ENCODE results near the gene BICRAL. TPM values are rescaled to one million over a fixed set of nuclear protein-coding genes. Genes with fewer than 3 reads are reported as not detected.

BICRAL gene
- total and polyA plus RNA-seq, 2 donors from 2014 or later, result 2.7 to 20.9 TPM

DNA sequence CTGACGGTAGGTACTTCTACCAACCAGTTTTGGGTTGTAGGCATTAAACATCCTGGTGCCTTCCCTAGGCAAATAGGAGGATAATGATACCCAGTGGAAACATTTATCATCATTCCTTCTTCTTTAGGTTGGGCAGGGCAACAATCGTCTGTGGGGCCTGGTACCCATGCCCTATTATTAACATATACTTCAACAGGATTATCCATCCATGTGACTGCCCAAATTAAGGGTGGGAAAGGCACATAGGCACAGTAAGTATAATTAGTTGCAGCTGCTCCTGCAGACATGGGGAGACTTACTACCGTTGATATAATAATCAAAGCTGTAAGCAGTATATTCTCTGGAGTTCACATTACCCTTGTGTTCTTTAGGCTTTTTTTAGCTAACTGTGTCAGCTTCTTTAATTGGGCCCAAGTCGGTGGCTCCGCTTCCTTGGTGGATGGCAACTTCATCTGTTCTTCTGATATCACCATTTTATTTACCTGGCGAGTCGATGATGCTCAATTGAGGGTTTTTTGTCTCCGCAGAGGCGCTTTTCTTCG lies 114.4 kb downstream of the BICRAL start:
- no peaks in the 10 kb centered on the region for H3K27me3 ChIP-seq (ENCODE audit: control insufficient read depth, insufficient read depth, low read length)
- H3K9me3 ChIP-seq (ENCODE audit: control insufficient read depth in 2 of 3, insufficient read depth in 1 of 3, low read length in 3 of 3), result no peaks in the 10 kb centered on the region
- H3K4me3 ChIP-seq (ENCODE audit: low read length in 3 of 3), result no peak overlapping the region
- no peak overlapping the region for H3K27ac ChIP-seq (ENCODE audit: low read depth in 2 of 2, low read length in 2 of 2)
- TF ChIP-seq, protein P1, sequence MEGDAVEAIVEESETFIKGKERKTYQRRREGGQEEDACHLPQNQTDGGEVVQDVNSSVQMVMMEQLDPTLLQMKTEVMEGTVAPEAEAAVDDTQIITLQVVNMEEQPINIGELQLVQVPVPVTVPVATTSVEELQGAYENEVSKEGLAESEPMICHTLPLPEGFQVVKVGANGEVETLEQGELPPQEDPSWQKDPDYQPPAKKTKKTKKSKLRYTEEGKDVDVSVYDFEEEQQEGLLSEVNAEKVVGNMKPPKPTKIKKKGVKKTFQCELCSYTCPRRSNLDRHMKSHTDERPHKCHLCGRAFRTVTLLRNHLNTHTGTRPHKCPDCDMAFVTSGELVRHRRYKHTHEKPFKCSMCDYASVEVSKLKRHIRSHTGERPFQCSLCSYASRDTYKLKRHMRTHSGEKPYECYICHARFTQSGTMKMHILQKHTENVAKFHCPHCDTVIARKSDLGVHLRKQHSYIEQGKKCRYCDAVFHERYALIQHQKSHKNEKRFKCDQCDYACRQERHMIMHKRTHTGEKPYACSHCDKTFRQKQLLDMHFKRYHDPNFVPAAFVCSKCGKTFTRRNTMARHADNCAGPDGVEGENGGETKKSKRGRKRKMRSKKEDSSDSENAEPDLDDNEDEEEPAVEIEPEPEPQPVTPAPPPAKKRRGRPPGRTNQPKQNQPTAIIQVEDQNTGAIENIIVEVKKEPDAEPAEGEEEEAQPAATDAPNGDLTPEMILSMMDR (IDR thresholded peaks at IDR 0.05; ENCODE audit: borderline replicate concordance, extremely low read depth, insufficient read depth), result no peak
- no peak overlapping the region for H3K9ac ChIP-seq (ENCODE audit: low read length in 3 of 3)
- FAIRE-seq (no peak), DNase-seq (no peak)
- intact Hi-C loops (cut with DNase I), result no loop called here
- H3K4me1 ChIP-seq (ENCODE audit: control insufficient read depth in 2 of 3, insufficient read depth in 2 of 3, low read depth in 1 of 3, low read length in 3 of 3), result peaks cover 0 to 3% (median under 1%) of the 10 kb centered on the region in 3 donors
- no peaks in the 10 kb centered on the region for H3K36me3 ChIP-seq (ENCODE audit: control insufficient read depth in 2 of 3, insufficient read depth in 3 of 3, low read length in 3 of 3)

DNA sequence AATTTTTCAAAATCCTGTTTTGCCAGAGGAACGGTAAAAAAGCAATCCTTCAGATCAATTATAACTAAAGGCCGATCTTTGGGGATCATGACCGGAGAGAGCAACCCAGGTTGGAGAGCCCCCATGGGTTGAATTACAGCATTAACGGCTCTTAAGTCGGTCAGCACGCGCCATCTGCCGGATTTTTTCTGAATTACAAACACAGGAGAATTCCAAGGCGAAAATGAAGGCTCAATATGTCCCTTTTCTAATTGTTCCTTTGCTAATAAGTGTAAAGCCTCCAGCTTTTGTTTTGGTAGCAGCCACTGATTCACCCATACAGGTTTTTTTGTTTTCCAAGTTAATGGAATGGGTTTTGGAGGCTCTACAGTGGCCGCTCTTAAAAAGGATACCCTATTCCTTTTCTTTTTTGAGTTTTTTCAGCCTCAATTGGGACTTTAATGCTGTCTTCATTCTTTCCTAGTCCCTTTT lies 117.1 kb downstream of the BICRAL start:
- DNase-seq (peak in 3 of 5 donors; percentile 62 to 85 (median 83)), FAIRE-seq (no peak)
- intact Hi-C loops (cut with DNase I), result no loop called here
- no peak overlapping the region for H3K4me3 ChIP-seq (ENCODE audit: low read length in 3 of 3)
- no peak overlapping the region for H3K27ac ChIP-seq (ENCODE audit: low read depth in 2 of 2, low read length in 2 of 2)
- H3K4me1 ChIP-seq (ENCODE audit: control insufficient read depth in 2 of 3, insufficient read depth in 2 of 3, low read depth in 1 of 3, low read length in 3 of 3), result peaks cover 0 to 2% (median 2%) of the 10 kb centered on the region in 3 donors
- H3K36me3 ChIP-seq (ENCODE audit: control insufficient read depth in 2 of 3, insufficient read depth in 3 of 3, low read length in 3 of 3), result no peaks in the 10 kb centered on the region
- TF ChIP-seq, protein P1 (IDR thresholded peaks at IDR 0.05; ENCODE audit: borderline replicate concordance, extremely low read depth, insufficient read depth), result peak; percentile 76
- no peaks in the 10 kb centered on the region for H3K9me3 ChIP-seq (ENCODE audit: control insufficient read depth in 2 of 3, insufficient read depth in 1 of 3, low read length in 3 of 3)
- H3K9ac ChIP-seq (ENCODE audit: low read length in 3 of 3), result no peak overlapping the region
- H3K27me3 ChIP-seq (ENCODE audit: control insufficient read depth, insufficient read depth, low read length), result no peaks in the 10 kb centered on the region

DNA sequence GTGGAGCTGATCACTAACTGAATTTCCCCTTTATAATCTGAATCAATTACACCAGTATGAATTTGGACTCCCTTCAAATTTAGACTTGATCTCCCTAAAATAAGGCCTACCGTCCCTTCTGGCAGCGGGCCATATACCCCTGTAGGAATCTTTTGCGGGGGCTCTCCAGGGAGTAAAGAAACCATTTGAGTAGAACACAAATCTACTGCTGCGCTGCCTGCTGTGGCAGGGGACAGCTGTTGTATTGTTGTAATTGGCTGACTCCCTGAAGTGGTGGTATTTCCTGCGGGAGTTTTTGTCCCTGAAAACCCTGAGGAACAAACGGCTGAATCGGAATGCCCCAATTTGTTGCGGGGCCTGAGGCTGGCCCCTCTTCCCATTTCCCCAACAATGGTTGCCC lies 118.0 kb downstream of the BICRAL start:
- TF ChIP-seq, protein P1 (IDR thresholded peaks at IDR 0.05; ENCODE audit: borderline replicate concordance, extremely low read depth, insufficient read depth), result no peak
- intact Hi-C loops (cut with DNase I), result no loop called here
- Histone ChIP-seq H3K4me1 (ENCODE audit: control insufficient read depth in 2 of 3, insufficient read depth in 2 of 3, low read depth in 1 of 3, low read length in 3 of 3) (peaks cover 0 to 2% (median 2%) of the 10 kb centered on the region in 3 donors), H3K27me3 (ENCODE audit: control insufficient read depth, insufficient read depth, low read length) (no peaks in the 10 kb centered on the region), H3K9ac (ENCODE audit: low read length in 3 of 3) (no peak overlapping the region), H3K4me3 (ENCODE audit: low read length in 3 of 3) (no peak overlapping the region), H3K9me3 (ENCODE audit: control insufficient read depth in 2 of 3, insufficient read depth in 1 of 3, low read length in 3 of 3) (no peaks in the 10 kb centered on the region), H3K36me3 (ENCODE audit: control insufficient read depth in 2 of 3, insufficient read depth in 3 of 3, low read length in 3 of 3) (no peaks in the 10 kb centered on the region), H3K27ac (ENCODE audit: low read depth in 2 of 2, low read length in 2 of 2) (no peak overlapping the region)
- DNase-seq (peak in 3 of 5 donors; percentile 41 to 84 (median 67)), FAIRE-seq (no peak)

Data from kidney (tissue), 14 donors.